Gastrocnemius medialis (tissue), 4 donors: ENCODE data around the gene SUMF2. TPM values are rescaled to one million over a fixed set of nuclear protein-coding genes. Genes with fewer than 3 reads are reported as not detected.
"Not testable (repeated sequence)": the region's sequence is repeated elsewhere in the genome, so short reads cannot be mapped to it uniquely, and the experiment has no call there.

ENCODE experiments used
- ATAC-seq, 2 donors: fragments of 150-250 bp; one replicate each; pipeline ENCODE4 v1.9.1; 2016
- DNase-seq, 2 donors: peaks; one replicate each; pipeline ENCODE4 v3.0.0-alpha.2; 2019
- H3K27ac ChIP-seq, 4 donors: fragments of 200-600 bp; sonication (generic); 1 replicate in 1 of 4; 2 replicates in 3 of 4; pipeline ENCODE4 v1.5.1; 2016 to 2018; ENCODE audit warnings: mild to moderate bottlenecking in 2 of 4, moderate library complexity in 1 of 4
- H3K27me3 ChIP-seq, 3 donors: fragments of 200-600 bp; sonication (generic) in 2 of 3; 1 replicate in 1 of 3; 2 replicates in 2 of 3; pipeline versions ENCODE4 v1.5.1 to v1.6.0; 2016 to 2019; ENCODE audit warnings: mild to moderate bottlenecking in 1 of 3, moderate library complexity in 1 of 3
- H3K36me3 ChIP-seq, 2 donors: fragments of 200-600 bp; sonication (generic) in 1 of 2; one replicate each; pipeline ENCODE4 v1.5.1; 2017 to 2018
- H3K4me1 ChIP-seq, 2 donors: fragments of 200-600 bp; sonication (generic) in 1 of 2; one replicate each; pipeline ENCODE4 v1.5.1; 2016 to 2017; ENCODE audit warnings: mild to moderate bottlenecking in 2 of 2
- H3K4me3 ChIP-seq, 4 donors: fragments of 200-600 bp; sonication (generic) in 3 of 4; 1 replicate in 1 of 4; 2 replicates in 3 of 4; pipeline ENCODE4 v1.5.1; 2016 to 2019; ENCODE audit warnings: mild to moderate bottlenecking in 2 of 4
- H3K9me3 ChIP-seq, 3 donors: fragments of 200-600 bp; sonication (generic) in 2 of 3; 1 replicate in 1 of 3; 2 replicates in 2 of 3; pipeline ENCODE4 v1.5.1; 2016 to 2019
- CTCF ChIP-seq, 5 experiments: fragments of 450-650 bp in 3 of 5; fragments of 200-600 bp in 2 of 5; sonication (generic) in 2 of 5; IDR thresholded peaks in 4 of 5; conservative IDR thresholded peaks in 1 of 5; 1 replicate in 4 of 5; 2 replicates in 1 of 5; pipeline ENCODE4 v1.5.1; 2016 to 2019; ENCODE audit warnings: antibody characterized with exemption in 5 of 5, mild to moderate bottlenecking in 3 of 5, moderate library complexity in 3 of 5
- POLR2A ChIP-seq, 2 donors: fragments of 450-650 bp; IDR thresholded peaks; one replicate each; pipeline ENCODE4 v1.6.1; 2017; ENCODE audit warnings: antibody characterized with exemption in 2 of 2, mild to moderate bottlenecking in 2 of 2, moderate library complexity in 2 of 2
- in situ Hi-C, 4 donors: fragments of 200-750 bp; cut with MboI; loops; one replicate each; pipeline versions ENCODE4 v1.15.0 to v1.8.0; 2017; ENCODE audit warnings: low sequenced_read_pairs in 4 of 4
- intact Hi-C: fragments of 100-400 bp; cut with DNase I; formaldehyde crosslinking; loops from one replicate; pipeline ENCODE4 v1.15.1; 2023; ENCODE audit warnings: low total_unique reads
- total RNA-seq, 4 donors: library from RNA; depleted of rRNA; stranded (reverse); fragments of >200 nt; gene quantifications; one replicate each; pipeline versions ENCODE4 v1.1.0 to v1.2.3, GENCODE V29; 2016

Gene SUMF2
- total RNA-seq, result 10 to 100 TPM; 29.8 to 32.0 (median 31.1) TPM

- DNase-seq, result peak; percentile 86 to 91
- Histone ChIP-seq H3K27ac (peak within 1 kb of the TSS; percentile 87 to 97 (median 95)), H3K27me3 (no peaks in the 10 kb centered on the region), H3K36me3 (peaks cover 0 to 51% of the 10 kb centered on the region in 2 donors), H3K9me3 (no peaks in the 10 kb centered on the region), H3K4me1 (peaks cover 6 to 13% of the 10 kb centered on the region in 2 donors), H3K4me3 (peak within 1 kb of the TSS; percentile 68 to 94 (median 91))
- intact Hi-C loops (loop anchor here (1.0 kb wide), 1 partner anchor 13 kb away; the partner anchor contains the start of genes CCT6A and PSPH), in situ Hi-C loops (loop anchor here in 1 of 4 donors (25.0 kb wide), 3 partner anchors 102 to 1302 kb away; partner anchors contain the start of genes LANCL2, MRPS17, NIPSNAP2 and SEC61G)
- peak; percentile 95 for ATAC-seq
- peak; percentile 89 to 91 for TF ChIP-seq POLR2A (IDR thresholded peaks at IDR 0.05)
- TF ChIP-seq CTCF (IDR thresholded peaks at IDR 0.05 in 4 of 5, conservative IDR thresholded peaks at IDR 0.05 in 1 of 5), result peak in 3 of 5 experiments; percentile 15 to 41 (median 31)
Measured at GRCh38 chr7:56063882-56064625, at the start of gene SUMF2. Gene SUMF2, plus strand, starts transcription at chr7:56064286. Its CDS starts 26 bp downstream, at chr7:56064312.

GRCh38 chr7:56017015-56017414 lies 47.1 kb upstream of the SUMF2 start:
- H3K36me3 ChIP-seq, result peaks cover 0 to 12% of the 10 kb centered on the region in 2 donors
- intact Hi-C loops, H3K27me3 ChIP-seq, H3K4me3 ChIP-seq, H3K4me1 ChIP-seq, H3K27ac ChIP-seq, H3K9me3 ChIP-seq, in situ Hi-C loops, ATAC-seq, DNase-seq: not testable (repeated sequence)

- intact Hi-C loops, result no loop called here
- Histone ChIP-seq H3K36me3 (peaks cover 0 to 8% of the 10 kb centered on the region in 2 donors), H3K4me3 (no peak overlapping the region), H3K9me3 (no peaks in the 10 kb centered on the region), H3K27ac (no peak overlapping the region), H3K27me3 (no peaks in the 10 kb centered on the region), H3K4me1 (peaks cover 0 to 4% of the 10 kb centered on the region in 2 donors)
- DNase-seq (no peak), ATAC-seq (no peak)
- no peak for TF ChIP-seq POLR2A (IDR thresholded peaks at IDR 0.05)
- no peak for TF ChIP-seq CTCF (IDR thresholded peaks at IDR 0.05 in 4 of 5, conservative IDR thresholded peaks at IDR 0.05 in 1 of 5)
- in situ Hi-C loops, result no loop called here
Measured at GRCh38 chr7:56019501-56019900, 44.6 kb upstream of the SUMF2 start.

- no peaks in the 10 kb centered on the region for H3K27me3 ChIP-seq
- H3K4me1 ChIP-seq, result peaks cover 0 to 4% of the 10 kb centered on the region in 2 donors
- H3K4me3 ChIP-seq, result no peak overlapping the region
- in situ Hi-C loops, result loop anchor here in 1 of 4 donors (10.0 kb wide), 1 partner anchor 259 kb away; no protein-coding TSS in a partner anchor
- peaks cover 0 to 8% of the 10 kb centered on the region in 2 donors for H3K36me3 ChIP-seq
- DNase-seq, result no peak
- intact Hi-C loops, result no loop called here
- peak in 1 of 2 donors; percentile 60 for ATAC-seq
- no peaks in the 10 kb centered on the region for H3K9me3 ChIP-seq
- no peak overlapping the region for H3K27ac ChIP-seq
- no peak for TF ChIP-seq CTCF (IDR thresholded peaks at IDR 0.05 in 4 of 5, conservative IDR thresholded peaks at IDR 0.05 in 1 of 5)
- no peak for TF ChIP-seq POLR2A (IDR thresholded peaks at IDR 0.05)
Measured at GRCh38 chr7:56023500-56023899, 40.6 kb upstream of the SUMF2 start.

- DNase-seq, result no peak
- in situ Hi-C loops, result loop anchor here in 1 of 4 donors (10.0 kb wide), 1 partner anchor 262 kb away; no protein-coding TSS in a partner anchor
- no peaks in the 10 kb centered on the region for H3K36me3 ChIP-seq
- TF ChIP-seq CTCF (IDR thresholded peaks at IDR 0.05 in 4 of 5, conservative IDR thresholded peaks at IDR 0.05 in 1 of 5), result no peak
- TF ChIP-seq POLR2A (IDR thresholded peaks at IDR 0.05), result no peak
- no peak overlapping the region for H3K4me3 ChIP-seq
- H3K27me3 ChIP-seq, result no peaks in the 10 kb centered on the region
- intact Hi-C loops, result no loop called here
- ATAC-seq, result no peak
- no peaks in the 10 kb centered on the region for H3K9me3 ChIP-seq
- no peak overlapping the region for H3K27ac ChIP-seq
- H3K4me1 ChIP-seq, result peaks cover 0 to 4% of the 10 kb centered on the region in 2 donors
Measured at GRCh38 chr7:56026538-56026937, 37.5 kb upstream of the SUMF2 start.
